AG20443 (cell line): Measurements from ENCODE around the gene ITGA8.
"Not testable (repeated sequence)": the region's sequence is repeated elsewhere in the genome, so short reads cannot be mapped to it uniquely, and the experiment has no call there.

ENCODE experiments used
- DNase-seq: peaks from one replicate; pipeline ENCODE4 v3.0.0; 2012; ENCODE audit warnings: low spot score, mixed read lengths

Gene ITGA8

DNA sequence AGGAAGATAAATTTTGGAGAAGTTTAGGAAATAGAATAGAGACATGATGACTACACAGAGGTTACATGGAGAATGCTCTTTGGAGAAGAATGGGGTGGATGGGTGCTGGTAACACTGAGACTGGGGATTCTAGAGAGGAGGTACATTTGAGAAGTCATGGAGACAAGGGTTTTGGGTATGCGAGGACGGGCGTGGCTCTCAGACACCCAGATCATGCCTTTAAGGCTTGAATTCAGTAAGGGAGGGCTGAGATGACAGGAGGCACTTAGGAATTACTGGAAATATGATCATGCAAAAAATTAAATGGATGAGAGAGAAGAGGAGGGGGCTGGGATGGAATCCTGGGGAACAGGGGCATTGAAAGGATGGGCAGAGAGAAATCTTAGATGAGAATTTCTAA lies 168.8 kb downstream of the ITGA8 start:
- no peak for DNase-seq

DNA sequence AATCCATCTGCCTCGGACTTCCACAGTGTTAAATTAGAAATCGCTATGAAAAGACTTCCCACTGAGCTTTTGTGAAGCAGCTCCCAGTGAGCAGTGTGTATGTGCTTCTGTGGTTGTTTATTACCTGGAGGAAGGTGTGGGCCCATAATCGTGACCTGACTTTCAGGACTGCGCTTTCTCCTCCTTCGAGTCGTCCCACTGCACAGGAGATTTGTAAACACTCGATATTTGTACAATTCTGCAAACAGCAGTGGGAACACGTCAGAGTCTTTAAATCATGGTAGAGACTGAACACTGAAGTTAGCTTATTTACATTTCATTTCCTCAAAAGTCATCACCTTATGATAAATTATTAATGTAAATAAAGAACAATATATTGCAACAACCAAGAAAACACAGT lies 171.4 kb downstream of the ITGA8 start:
- DNase-seq, result no peak

DNA sequence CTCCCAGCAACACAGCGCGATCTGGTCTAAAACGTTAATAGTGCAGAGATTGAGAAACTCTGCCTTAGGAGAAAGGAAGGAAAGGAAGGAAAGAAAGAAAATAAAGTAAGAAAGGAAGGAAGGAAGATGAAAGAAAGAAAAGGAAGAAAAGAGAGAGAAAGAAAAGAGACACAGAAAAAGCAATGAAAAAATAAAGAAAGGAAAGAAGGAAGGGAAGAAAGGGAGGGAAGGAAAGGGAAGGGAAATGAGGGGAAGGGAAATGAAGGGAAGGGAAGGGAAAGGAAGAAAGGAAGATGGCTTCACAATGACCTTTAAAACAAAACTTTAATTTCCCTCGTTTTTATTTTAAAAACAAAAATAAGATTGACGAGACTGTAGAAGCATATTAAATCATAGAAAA lies 173.1 kb downstream of the ITGA8 start:
- DNase-seq, result no peak

DNA sequence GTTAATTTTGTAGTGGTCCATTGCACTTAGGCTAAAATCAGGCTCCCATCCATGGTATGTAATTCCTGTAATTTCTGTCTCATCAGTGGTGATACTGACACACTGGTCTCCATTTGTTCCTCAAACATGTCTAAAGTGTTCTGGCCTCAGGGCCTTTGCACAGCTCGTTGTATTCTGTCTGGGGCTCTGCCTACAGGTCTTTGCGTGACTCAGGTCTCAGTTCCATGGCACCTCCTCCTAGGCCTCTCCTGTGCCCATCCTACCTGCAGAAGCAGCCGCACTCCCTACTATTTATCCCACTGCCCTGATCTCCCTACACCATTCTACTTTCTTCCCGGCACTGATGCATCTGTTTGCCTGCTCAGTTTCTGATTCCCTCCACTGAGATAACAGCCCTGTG lies 173.8 kb downstream of the ITGA8 start:
- DNase-seq, result no peak

DNA sequence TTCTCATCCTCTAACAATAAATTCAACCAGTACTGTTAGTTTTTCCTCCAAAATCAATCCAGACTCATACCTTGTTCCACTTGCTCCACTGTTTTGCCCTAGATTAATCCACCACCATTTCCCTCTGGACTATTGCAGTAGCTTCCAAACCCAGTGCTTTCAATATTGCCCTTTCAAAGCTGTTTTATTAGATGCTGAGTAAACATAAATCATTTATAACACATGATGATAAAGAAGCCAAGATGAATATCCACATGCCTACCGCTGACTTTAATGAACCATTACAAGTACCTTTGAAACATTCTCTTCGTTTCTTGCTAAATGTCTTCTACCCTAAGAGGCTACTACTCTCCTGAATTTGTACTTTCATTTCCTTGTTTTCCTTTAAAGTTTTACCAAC lies 174.5 kb downstream of the ITGA8 start:
- DNase-seq, result no peak

DNA sequence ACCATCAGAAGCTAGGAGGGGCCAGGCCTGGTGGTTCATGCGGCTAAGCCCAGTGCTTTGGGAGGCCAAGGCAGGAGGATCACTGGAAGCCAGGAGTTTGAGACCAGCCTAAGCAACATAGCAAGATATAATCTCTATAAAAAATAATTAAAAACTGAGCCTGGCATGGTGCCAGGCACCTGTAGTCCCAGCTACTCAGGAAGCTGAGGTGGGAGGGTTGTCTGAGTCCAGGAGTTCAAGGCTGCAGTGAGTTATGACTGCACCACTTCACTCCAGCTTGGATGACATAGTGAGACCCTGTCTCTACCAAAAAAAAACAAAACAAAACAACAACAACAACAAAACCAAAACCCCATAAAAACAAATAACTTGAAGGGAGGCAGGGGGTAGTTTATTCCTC lies 175.7 kb downstream of the ITGA8 start:
- DNase-seq, result no peak

DNA sequence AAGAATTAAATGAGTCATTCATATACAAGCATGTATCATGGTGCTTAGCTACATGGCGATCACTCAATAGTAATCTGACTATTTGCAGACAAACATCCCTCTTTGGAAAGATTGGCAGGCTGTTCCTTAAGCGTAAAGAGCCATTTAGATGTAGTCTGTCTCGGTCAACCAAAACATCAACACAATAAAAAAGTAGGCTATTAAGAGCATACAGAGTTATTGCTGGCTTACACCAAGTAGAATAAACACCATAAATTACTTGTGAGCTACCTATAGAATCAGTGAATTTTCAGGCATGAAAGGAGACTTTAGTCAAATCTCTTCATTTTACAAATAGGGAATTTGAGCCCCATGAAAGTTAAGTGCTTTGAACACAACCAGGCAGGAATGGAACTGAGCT lies 176.9 kb downstream of the ITGA8 start:
- no peak for DNase-seq

DNA sequence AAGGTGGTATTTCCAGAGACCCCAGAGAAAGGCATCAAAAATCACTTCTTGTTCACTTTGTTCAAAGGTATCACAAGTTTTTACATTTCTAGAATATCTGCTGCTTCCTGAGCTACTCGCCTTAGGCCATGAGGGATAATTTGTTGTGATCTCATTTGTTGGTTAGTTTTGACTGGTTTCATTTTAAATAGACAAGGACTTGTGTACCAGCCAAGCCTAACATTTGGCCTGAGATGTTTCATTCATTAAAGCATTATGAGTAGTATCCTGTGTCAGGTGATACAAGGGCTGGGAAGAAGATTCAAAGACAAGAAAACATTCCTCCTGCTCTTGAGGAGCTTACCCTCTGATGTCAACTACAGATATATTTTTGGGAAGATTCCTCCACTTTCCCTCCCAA lies 178.3 kb downstream of the ITGA8 start:
- DNase-seq, result peak; percentile 27

DNA sequence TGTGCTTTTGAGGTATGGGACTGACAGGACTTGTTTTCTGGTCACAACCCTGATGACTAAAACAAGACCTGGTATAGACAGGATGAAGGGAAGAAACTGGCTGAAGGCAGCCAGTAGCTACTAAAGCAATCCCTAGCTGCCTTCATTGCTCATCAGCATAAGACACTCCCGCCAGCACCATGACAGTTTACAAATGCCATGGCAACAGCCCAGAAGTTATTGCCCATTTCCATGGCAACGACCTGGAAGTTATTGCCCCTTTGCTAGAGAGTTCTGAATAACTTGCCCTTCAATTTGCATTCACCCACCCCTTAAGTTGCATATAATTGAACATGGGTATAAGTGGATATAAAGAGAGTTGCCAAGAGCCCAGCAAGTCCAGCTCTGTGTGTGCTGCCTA lies 179.0 kb downstream of the ITGA8 start:
- DNase-seq, result no peak

DNA sequence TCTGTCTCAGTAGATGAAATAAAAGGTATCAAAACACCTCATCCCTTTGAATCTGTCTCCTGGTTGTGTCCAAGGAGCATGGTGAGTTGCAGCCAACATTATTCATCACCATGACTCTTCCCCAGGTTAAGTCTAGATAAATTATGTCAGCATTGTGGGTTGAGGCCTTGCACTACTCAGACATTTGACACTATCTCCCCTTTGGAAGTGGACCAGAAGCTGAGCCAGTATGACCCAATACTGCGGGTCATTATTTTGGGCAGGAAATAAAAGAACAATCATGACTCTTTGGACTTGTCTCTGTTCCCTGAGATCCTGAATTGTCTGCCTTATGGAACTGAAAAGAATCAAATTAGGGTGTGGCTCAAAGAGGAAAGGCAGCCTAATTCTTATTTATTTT lies 180.5 kb downstream of the ITGA8 start:
- no peak for DNase-seq

DNA sequence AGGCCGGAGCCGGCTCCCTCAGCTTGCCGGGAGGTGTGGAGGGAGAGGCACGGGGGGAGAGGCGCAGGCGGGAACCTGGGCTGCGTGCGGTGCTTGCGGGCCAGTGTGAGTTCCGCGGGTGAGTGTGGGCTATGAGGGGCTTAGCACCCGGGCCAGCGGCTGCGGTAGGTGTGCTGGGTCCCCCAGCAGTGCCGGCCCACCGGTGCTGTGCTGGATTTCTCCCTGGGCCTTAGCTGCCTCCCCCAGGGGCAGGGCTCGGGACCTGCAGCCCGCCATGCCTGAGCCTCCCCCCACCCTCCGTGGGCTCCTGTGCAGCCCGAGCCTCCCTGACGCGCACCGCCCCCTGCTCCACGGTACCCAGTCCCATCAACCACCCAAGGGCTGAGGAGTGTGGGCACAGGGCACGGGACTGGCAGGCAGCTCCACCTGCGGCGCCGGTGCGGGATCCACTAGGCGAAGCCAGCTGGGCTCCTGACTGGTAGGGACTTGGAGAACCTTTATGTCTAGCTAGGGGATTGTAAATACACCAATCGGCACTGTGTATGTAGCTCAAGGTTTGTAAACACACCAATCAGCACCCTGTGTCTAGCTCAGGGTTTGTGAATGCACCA lies 184.7 kb downstream of the ITGA8 start:
- DNase-seq, result not testable (repeated sequence)

DNA sequence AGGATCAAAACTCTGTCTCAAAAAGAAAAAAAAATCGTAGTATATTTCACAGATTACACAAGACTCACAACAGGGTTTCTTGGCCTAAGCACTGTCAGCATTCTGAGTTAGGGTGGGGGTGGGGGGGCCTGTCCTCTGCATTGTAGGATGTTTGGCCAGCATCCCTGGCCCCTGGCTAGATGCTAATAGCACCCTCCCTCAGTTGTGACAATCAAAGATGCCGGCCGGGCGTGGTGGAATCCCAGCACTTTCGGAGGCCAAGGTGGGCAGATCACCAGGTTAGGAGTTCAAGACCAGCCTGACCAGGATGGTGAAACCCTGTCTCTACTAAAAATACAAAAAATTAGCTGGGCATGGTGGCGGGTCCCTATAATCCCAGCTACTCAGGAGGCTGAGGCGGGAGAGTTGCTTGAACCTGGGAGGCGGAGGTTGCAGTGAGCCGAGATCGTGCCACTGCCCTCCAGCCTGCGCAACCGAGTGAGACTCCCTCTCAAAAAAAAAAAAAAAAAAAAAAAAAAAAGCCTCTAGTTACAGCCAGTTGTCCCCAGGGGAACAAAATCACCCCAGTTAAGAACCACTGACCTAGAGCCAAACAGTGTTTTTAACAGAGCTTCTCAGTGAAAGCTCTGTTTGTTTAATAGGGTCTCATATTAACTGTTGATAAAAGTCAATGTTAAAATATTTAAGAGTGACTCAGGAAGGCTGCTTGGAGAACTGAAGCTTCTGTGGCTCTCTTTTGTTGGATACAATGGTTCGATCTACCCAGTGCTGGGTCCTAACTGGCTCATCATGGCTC lies 187.6 kb downstream of the ITGA8 start:
- no peak for DNase-seq

DNA sequence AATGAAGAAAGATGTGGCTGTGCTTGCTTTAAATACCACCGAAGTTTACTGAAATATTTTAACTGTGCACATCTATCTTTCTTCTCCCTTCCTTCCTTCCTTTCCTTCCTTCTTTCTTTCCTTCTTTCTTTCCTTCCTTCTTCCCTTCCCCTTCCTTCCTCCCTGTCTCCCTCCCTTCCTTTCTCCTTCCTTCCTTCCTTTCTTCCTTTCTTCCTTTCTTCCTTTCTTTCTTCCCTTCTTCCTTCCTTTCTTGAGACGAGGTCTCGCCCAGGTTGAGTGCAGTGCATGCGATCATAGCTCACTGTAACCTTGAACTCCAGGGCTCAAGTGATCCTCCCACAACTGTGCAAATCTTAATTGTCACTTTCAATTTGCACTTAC lies 190.9 kb downstream of the ITGA8 start:
- DNase-seq, result no peak

DNA sequence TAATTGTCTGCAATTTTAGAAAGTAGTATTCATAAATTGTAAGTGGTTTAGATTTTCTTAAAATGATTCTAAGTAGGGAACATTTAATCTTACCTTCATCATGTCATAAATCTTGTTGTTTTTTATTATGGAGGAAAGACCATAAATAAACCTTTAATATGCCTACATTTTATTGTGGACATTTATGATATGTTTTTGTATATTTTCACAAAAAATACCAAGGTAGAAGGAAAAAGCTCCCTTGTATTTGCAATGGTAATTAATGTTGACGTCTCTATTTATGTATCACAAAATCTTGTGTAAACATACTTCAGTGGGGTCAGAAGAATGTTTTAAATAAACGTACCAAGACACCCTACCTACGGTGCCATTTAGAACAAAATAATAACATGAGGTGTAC lies 193.0 kb downstream of the ITGA8 start:
- no peak for DNase-seq

DNA sequence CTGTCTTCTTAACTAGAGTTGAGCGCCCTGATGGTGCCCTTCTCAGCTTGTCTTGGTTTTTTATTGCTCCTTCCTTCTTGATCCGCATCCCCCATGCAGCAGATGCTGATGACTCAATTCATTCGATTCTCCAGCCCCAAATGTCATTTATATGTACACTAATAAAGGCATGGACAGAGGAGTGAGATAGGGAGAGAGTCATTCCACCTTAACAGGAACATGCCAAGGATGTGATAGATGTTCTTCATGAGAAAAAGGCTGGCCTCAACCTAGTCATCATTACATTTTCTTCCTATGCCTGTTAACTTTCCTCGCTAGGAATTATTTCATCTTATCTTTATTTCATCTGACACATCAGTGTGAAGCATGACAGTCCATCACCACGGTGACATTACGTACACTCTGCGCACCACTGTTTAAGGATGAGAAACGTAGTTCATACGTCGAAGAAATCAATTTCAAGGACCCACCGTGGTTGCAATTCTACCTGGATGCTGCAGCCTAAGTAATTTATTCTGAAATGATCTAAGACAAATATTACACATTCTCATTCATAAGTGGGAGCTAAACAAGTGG lies 198.3 kb downstream of the ITGA8 start:
- no peak for DNase-seq

DNA sequence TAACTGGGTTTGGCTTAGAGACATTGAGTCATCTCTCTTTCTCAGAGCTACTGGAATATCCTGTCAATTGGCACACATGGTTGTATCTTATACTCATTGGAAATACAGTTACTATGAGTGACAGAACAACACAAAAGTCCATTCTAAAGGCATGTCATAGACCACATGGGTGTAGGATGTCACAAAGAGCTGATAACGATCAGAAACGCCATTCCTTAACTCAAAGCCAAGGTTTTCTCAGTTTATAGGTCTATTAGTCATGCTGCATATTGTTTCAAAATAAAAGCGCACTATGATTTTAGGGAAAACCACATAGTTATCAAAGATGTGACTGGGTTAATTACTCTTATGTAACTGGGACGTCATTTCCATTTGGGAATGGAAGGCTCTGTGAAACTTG lies 201.5 kb downstream of the ITGA8 start:
- DNase-seq, result peak; percentile 35

DNA sequence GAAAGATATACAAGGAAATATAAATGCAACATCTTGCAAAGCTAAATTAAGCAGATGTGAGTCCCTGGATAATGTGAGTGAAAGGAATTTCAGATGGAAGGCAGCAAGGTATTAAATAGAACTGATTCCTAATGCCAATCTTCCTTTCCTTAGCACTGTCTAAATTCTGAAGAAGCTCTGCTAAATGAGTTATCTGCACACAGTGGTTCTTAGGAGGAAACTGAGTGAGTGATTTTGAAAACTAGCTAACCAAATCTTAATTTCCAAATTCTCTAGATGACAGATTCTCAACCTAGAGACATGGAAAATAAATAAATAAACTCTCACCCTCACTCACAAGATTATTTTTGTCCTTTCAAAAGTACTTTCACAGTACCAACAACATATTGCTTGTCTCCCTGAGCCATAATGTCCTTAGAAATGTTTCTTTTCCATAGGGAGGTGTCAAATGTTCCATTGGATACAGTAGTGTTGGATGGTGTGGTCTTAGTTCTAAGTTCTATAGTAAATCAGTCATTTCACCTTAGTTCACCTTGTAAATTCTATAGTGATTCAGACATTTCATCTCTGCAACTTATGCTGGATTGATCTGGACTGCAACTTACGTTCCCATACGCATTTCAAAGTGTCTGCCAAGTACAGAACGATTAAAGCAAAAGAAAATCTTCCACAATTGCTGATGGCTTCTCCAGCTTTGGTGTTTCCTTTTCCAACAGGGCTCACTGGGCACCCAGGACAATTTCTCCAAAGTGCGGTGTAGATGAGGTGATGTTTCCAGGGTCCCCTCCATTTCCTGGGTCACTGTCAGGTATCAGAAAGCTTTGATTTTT lies 203.3 kb downstream of the ITGA8 start:
- DNase-seq, result no peak

DNA sequence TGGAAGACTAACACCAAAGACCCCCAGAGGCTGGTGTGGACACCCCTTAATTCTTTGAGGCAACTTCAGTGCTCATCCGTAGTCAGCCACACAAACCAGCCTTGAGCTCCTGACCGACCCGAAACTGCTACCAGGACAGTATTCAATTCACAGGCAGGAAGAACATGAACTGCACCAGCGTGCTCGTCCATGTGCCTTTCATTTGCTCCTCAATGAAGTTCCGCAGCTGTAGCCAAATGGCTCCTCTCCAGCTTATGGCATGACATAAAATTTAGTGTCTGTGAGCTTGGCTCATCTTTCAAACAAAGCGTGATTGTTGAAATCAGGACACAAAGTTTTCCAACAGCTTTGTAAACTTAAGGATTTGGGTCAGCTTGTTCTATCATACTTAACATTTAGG lies 204.5 kb downstream of the ITGA8 start:
- peak; percentile 69 for DNase-seq

DNA sequence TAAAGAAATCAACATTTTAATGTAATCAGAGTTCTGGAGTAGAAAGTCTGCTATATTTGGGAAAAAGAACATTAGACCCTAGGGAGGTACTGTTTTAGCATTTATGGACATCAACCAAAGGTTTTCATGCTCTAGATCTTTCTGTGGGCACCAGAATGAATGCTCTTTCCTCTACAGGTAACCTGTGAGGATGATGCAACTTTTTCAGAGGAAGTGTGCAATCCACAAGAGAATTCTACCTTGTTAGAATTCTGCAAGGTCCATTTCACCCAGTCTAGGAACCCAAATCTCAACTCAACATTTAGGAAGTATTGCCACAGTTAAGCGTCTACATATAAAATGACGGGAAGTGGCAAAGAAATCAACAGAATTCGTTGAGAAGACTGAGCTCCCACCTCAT lies 208.8 kb downstream of the ITGA8 start:
- no peak for DNase-seq

DNA sequence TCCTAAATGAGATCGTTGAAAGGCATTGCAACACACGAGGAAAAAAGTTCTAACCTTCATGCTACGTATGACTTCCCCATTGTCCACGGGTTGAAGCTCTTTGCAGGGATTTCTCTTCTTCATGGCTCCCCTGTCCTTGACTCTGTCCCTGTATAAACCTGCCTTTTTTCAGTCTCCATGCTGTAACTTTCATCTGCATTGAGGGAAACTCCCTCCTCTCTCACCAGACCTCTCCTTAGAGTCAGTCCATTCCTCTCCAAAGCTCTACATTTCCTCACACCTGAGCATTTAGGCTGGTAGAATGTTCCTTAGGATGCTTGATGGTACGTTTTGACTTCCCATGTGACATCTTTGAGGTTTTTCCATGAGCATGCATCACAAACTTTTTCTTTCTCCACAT lies 214.4 kb downstream of the ITGA8 start:
- DNase-seq, result no peak

DNA sequence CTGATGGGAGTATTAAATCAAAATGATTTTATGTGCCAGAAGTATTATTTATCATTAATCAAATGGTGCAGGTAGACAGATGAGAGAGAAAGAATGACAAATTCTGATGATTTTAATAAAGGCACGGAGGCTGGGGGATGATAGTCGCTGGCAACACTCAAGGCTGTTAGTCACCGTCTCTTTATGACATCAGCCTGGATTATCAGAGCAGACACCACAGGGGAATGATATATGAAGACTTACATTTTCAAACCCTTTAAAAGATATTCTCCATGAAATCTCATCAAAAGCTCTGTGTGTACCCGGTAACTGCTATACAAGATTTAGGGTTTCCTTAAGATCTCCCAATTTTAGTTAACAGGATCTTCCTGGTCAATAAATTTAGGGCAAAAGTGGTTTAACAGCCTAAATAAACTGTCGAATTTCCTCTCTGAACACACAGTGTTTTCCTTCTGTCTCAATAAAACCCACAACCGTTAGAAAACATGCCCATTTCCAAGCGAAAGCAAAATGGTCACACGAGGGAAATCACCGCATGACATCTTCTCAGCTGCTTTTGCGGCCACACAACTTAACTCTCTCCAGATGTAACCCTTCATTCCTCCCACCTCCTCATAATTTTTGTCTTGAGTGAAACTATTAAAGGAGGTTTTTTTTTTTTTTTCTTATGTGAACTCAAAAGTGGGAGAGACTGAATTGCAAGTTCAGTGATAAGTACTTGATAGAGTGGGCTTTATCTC lies 215.5 kb downstream of the ITGA8 start:
- DNase-seq, result peak; percentile 74

DNA sequence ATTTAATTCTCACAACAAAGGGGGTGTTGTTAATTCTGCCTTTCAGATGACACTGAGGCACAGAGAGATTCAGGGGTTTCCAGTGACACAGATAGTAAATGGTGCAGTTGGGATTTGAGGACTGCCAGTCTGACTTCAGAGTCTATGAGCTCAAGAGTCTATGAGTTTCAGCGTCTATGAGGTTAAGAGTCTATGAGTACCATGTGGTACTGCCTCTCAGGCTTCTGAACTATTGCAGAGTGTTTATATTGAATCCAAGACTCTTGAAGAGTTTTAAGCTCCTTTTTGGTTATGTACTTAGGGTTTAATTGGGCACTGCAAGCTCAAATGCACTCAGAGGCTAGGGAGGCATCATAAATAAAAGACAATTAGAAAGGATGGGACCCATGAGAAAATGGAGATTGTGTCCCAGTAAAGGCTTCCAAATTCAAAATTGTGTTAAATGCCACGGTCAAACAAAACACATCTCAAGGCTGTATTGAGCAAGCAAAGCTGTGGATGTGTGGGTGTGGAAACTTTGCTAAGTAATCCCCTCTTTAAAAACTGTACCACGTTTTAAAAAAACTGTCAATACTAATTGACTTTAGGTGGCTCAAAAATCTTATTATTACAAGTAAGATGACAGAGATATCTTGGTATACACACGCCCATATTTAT lies 224.7 kb downstream of the ITGA8 start:
- no peak for DNase-seq
